HG02885 (cell line): ENCODE measurements around the gene INTS2.
"Not testable (repeated sequence)": the region's sequence is repeated elsewhere in the genome, so short reads cannot be mapped to it uniquely, and the experiment has no call there.

ENCODE experiments used
- ATAC-seq: cut with Tn5 transposase; IDR thresholded peaks from one replicate; pipeline ENCODE4 v1.9.1; 2021; ENCODE audit warnings: mild to moderate bottlenecking; ENCODE audit not compliant: unreplicated experiment, poor library complexity

The INTS2 gene

DNA sequence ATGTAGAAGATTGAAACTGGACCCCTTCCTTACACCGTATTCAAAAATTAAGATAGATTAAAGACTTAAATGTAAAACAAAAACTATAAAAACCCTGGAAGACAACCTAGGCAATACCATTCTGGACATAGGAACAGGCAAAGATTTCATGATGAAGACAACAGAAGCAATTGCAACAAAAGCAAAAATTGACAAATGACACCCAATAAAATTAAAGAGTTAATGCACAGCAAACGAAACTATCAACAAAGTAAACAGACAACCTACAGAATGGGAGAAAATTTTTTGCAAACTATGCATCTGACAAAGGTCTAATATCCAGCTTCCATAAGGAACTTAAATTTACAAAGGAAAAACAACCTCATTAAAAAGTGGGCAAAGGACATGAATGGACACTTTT is 101.6 kb downstream of the INTS2 start:
- not testable (repeated sequence) for ATAC-seq

DNA sequence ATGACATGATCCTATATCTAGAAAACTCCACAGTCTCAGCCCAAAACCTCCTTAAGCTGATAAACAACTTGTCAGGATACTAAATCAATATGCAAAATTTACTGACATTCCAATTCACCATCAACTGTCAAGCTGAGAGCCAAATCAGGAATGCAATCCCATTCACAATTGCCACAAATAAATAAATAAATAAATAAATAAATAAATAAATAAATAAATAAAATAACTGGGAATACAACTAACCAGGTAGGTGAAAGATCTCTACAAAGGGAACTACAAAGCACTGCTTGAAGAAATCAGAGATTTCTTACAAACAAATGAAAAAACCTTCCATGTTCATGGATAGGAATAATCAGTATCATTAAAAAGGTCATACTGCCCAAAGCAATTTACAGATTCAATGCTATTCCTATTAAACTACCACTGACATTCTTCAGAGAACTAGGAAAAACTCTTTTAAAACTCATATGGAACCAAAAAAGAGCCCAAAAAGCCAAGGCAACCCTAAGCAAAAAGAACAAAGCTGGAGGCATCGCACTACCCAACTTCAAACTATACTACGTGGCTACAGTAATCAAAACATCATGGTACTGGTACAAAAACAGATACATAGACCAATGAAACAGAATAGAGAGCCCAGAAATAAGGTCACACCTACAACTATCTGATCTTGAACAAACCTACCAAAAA is 102.2 kb downstream of the INTS2 start:
- no peak for ATAC-seq

GRCh38 chr17:61822326-61823285 is 105.2 kb downstream of the INTS2 start:
- no peak for ATAC-seq

- ATAC-seq = no peak
Measured at GRCh38 chr17:61821655-61822054, 106.1 kb downstream of the INTS2 start.

DNA sequence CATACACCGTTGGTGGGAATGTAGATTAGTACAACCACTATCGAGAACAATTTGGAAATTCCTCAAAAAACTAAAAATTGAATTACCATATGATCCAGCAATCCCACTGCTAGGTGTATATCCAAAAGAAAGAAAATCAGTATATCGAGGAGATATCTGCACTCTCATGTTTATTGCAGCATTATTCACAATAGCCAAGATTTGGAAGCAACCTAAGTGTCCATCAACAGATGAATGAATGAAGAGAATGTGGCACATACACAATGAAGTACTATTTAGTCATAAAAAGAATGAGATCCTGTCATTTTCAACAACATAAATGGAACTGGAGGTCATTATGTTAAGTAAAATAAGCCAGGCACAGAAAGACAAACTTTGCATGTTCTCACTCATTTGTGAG is 108.5 kb downstream of the INTS2 start:
- not testable (repeated sequence) for ATAC-seq

GRCh38 chr17:61818225-61818624 is 109.6 kb downstream of the INTS2 start:
- ATAC-seq = no peak

- ATAC-seq = no peak
Measured at GRCh38 chr17:61817452-61817851, 110.3 kb downstream of the INTS2 start.

GRCh38 chr17:61816538-61816937 is 111.2 kb downstream of the INTS2 start:
- ATAC-seq = no peak

DNA sequence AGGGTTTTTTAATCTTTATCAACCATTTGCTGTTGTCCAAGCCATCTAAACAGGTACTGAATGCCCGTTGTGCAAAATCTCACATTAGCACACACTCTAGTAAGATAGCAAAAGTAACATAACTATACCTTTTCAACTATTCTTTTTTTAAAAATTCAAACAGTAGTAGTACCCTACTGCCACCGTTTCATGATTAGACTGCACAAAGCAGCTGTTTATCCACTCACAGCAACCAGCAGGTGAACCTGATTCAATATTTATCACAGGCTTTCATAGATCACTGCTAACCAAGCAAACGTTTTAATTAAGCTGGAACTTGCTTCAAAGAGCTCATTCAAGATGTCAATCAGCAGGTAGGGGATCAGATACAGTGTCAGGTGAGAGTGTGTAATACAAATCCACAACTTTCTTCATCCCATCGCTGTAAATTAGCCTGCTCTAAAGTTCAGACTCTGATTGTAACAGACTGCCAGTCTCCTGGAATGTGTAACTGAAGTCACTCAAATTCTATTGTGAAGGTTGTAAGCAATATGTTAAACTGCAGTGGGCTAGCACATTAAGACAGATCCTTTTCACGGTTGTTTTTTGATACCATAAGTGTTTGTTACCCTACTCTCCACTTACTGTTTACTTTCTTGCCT is 111.8 kb downstream of the INTS2 start:
- ATAC-seq = no peak
